A673 (cell line): ENCODE measurements around the gene CCR2. TPM values are rescaled to one million over a fixed set of nuclear protein-coding genes. Genes with fewer than 3 reads are reported as not detected.

ENCODE experiments used
- BruUV-seq: library from RNA; stranded (reverse); fragments of 400-500 nt; replicated peaks from 2 replicates; lab custom pipeline; 2021; lab: Mats Ljungman, UMichigan
- CTCF ChIA-PET: fragments of 300-600 bp; sonication (Branson Sonifier 250); formaldehyde crosslinking; loops from one replicate; lab custom pipeline; 2022; ENCODE audit warnings: antibody characterized with exemption; lab: Charles Lee
- POLR2A ChIA-PET: fragments of 300-600 bp; sonication (Branson Sonifier 250); formaldehyde crosslinking; loops from one replicate; lab custom pipeline; 2022; ENCODE audit warnings: antibody characterized with exemption; ENCODE audit not compliant: low non-redundant PET; lab: Charles Lee
- DNase-seq: peaks from one replicate; pipeline ENCODE4 v3.0.0-alpha.2; 2015; ENCODE audit warnings: low spot score
- H3K27ac ChIP-seq: fragments of 200-600 bp; sonication (generic); 2 replicates; pipeline ENCODE4 v1.5.1; 2016; ENCODE audit warnings: mixed run types, low read depth, mild to moderate bottlenecking, mixed read lengths, antibody characterized with exemption, low read length; ENCODE audit not compliant: poor library complexity, severe bottlenecking
- H3K27me3 ChIP-seq: fragments of 200-600 bp; sonication (generic); replicated peaks from 2 replicates; pipeline ENCODE4 v1.6.1; 2017; ENCODE audit warnings: mixed run types, low read depth, mild to moderate bottlenecking, mixed read lengths, antibody characterized with exemption, low read length; ENCODE audit not compliant: insufficient read depth, poor library complexity
- H3K36me3 ChIP-seq: fragments of 200-600 bp; sonication (generic); 2 replicates; pipeline ENCODE4 v1.6.1; 2016; ENCODE audit warnings: mixed run types, mild to moderate bottlenecking, mixed read lengths, antibody characterized with exemption, low read length; ENCODE audit not compliant: insufficient read depth, poor library complexity, severe bottlenecking
- H3K4me1 ChIP-seq: fragments of 200-600 bp; sonication (generic); 2 replicates; pipeline ENCODE4 v1.6.1; 2017; ENCODE audit warnings: mixed run types, mild to moderate bottlenecking, mixed read lengths, antibody characterized with exemption, low read length; ENCODE audit not compliant: insufficient read depth, poor library complexity, severe bottlenecking
- H3K4me3 ChIP-seq: fragments of 200-600 bp; sonication (generic); 2 replicates; pipeline ENCODE4 v1.5.1; 2016; ENCODE audit warnings: low read depth, mixed run types, mild to moderate bottlenecking, mixed read lengths, low read length; ENCODE audit not compliant: poor library complexity, severe bottlenecking
- H3K9me3 ChIP-seq: fragments of 200-600 bp; sonication (generic); 2 replicates; pipeline ENCODE4 v1.6.1; 2016; ENCODE audit warnings: mixed run types, low read depth, mild to moderate bottlenecking, mixed read lengths, antibody characterized with exemption, low read length; ENCODE audit not compliant: poor library complexity, severe bottlenecking
- EZH2 ChIP-seq: fragments of 200-600 bp; sonication (generic); IDR thresholded peaks from 2 replicates; pipeline ENCODE4 v1.6.1; 2017; ENCODE audit warnings: borderline replicate concordance, low read depth, mild to moderate bottlenecking, mixed read lengths, antibody characterized with exemption, low read length; ENCODE audit not compliant: poor library complexity, severe bottlenecking
- intact Hi-C: fragments of 100-400 bp; cut with micrococcal nuclease; formaldehyde crosslinking; loops from one replicate; pipeline ENCODE4 v1.10.0; 2022; ENCODE audit not compliant: unreplicated experiment
- total RNA-seq: library from RNA; stranded (reverse); gene quantifications from 2 replicates; pipeline ENCODE4 v1.2.3, GENCODE V29; 2021
- TF ChIP-seq, protein P1 (sequence below): fragments of 300-800, 200-600 bp; sonication (generic); conservative IDR thresholded peaks from 2 replicates; pipeline ENCODE4 v1.5.1; 2017; ENCODE audit warnings: low read depth, mild to moderate bottlenecking, antibody characterized with exemption, low read length, moderate library complexity, mixed read lengths

The CCR2 gene
- total RNA-seq, 1 experiment from 2014 or later = not detected

DNA sequence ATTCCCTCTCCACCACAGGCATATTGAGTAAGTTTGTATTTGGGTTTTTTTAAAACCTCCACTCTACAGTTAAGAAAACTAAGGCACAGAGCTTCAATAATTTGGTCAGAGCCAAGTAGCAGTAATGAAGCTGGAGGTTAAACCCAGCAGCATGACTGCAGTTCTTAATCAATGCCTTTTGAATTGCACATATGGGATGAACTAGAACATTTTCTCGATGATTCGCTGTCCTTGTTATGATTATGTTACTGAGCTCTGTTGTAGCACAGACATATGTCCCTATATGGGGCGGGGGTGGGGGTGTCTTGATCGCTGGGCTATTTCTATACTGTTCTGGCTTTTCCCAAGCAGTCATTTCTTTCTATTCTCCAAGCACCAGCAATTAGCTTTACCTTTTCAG lies 15.2 kb downstream of the CCR2 start:
- ChIA-PET POLR2A (no interaction called here), CTCF (no interaction called here)
- no peak for DNase-seq

DNA sequence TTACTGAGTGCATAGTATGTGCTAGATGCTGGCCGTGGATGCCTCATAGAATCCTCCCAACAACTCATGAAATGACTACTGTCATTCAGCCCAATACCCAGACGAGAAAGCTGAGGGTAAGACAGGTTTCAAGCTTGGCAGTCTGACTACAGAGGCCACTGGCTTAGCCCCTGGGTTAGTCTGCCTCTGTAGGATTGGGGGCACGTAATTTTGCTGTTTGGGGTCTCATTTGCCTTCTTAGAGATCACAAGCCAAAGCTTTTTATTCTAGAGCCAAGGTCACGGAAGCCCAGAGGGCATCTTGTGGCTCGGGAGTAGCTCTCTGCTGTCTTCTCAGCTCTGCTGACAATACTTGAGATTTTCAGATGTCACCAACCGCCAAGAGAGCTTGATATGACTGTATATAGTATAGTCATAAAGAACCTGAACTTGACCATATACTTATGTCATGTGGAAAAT lies 15.8 kb downstream of the CCR2 start:
- Histone ChIP-seq H3K27me3 (peaks cover 25% of the 10 kb centered on the region), H3K9me3 (no peaks in the 10 kb centered on the region), H3K4me1 (no peaks in the 10 kb centered on the region), H3K4me3 (no peak overlapping the region), H3K36me3 (no peaks in the 10 kb centered on the region), H3K27ac (no peak overlapping the region)
- CTCF ChIA-PET = no interaction called here
- intact Hi-C loops = loop anchor here (10.0 kb wide), 1 partner anchor 155 kb away; no protein-coding TSS in a partner anchor
- no TSS peak for BruUV-seq
- DNase-seq = no peak
- TF ChIP-seq EZH2 = no peak
- TF ChIP-seq, protein P1, sequence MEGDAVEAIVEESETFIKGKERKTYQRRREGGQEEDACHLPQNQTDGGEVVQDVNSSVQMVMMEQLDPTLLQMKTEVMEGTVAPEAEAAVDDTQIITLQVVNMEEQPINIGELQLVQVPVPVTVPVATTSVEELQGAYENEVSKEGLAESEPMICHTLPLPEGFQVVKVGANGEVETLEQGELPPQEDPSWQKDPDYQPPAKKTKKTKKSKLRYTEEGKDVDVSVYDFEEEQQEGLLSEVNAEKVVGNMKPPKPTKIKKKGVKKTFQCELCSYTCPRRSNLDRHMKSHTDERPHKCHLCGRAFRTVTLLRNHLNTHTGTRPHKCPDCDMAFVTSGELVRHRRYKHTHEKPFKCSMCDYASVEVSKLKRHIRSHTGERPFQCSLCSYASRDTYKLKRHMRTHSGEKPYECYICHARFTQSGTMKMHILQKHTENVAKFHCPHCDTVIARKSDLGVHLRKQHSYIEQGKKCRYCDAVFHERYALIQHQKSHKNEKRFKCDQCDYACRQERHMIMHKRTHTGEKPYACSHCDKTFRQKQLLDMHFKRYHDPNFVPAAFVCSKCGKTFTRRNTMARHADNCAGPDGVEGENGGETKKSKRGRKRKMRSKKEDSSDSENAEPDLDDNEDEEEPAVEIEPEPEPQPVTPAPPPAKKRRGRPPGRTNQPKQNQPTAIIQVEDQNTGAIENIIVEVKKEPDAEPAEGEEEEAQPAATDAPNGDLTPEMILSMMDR = no peak
- POLR2A ChIA-PET = no interaction called here

More for the DNA sequence above, 15.2 kb downstream of the CCR2 start:
- Histone ChIP-seq H3K4me1 (no peaks in the 10 kb centered on the region), H3K4me3 (no peak overlapping the region), H3K9me3 (no peaks in the 10 kb centered on the region), H3K27ac (no peak overlapping the region), H3K36me3 (no peaks in the 10 kb centered on the region), H3K27me3 (peaks cover 20% of the 10 kb centered on the region)
- TF ChIP-seq EZH2 = no peak
- TF ChIP-seq, protein P1 = no peak
- BruUV-seq = no TSS peak
- intact Hi-C loops = no loop called here

DNA sequence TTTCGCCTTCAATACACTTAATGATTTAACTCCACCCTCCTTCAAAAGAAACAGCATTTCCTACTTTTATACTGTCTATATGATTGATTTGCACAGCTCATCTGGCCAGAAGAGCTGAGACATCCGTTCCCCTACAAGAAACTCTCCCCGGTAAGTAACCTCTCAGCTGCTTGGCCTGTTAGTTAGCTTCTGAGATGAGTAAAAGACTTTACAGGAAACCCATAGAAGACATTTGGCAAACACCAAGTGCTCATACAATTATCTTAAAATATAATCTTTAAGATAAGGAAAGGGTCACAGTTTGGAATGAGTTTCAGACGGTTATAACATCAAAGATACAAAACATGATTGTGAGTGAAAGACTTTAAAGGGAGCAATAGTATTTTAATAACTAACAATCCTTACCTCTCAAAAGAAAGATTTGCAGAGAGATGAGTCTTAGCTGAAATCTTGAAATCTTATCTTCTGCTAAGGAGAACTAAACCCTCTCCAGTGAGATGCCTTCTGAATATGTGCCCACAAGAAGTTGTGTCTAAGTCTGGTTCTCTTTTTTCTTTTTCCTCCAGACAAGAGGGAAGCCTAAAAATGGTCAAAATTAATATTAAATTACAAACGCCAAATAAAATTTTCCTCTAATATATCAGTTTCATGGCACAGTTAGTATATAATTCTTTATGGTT lies 17.1 kb downstream of the CCR2 start, which contains the start of gene CCR5:
Gene CCR5, plus strand, starts transcription at position 108 of the 680 bp plus-strand sequence. CDS start 1,957 bp downstream, outside the sequence.
- no peaks in the 10 kb centered on the region for H3K9me3 ChIP-seq
- CTCF ChIA-PET = no interaction called here
- DNase-seq = no peak
- H3K36me3 ChIP-seq = no peaks in the 10 kb centered on the region
- intact Hi-C loops = loop anchor here (10.0 kb wide), 1 partner anchor 156 kb away; no protein-coding TSS in a partner anchor
- TF ChIP-seq, protein P1 = no peak
- TF ChIP-seq EZH2 = no peak
- no TSS peak for BruUV-seq
- POLR2A ChIA-PET = no interaction called here
- H3K4me1 ChIP-seq = no peaks in the 10 kb centered on the region
- no peak within 1 kb of the TSS for H3K27ac ChIP-seq
- peaks cover 30% of the 10 kb centered on the region for H3K27me3 ChIP-seq
- no peak within 1 kb of the TSS for H3K4me3 ChIP-seq
